IPS DF 4.7 (cell line): ENCODE data around the gene PDE1A.

Experiments
- DNase-seq: peaks from one replicate; pipeline ENCODE4 v3.0.0-alpha.2; 2013; ENCODE audit warnings: low spot score; ENCODE audit errors: extremely low read depth

PDE1A gene

GRCh38 chr2:182426918-182427240 lies at the start of gene PDE1A:
Gene PDE1A (minus strand): TSS chr2:182427036.
- no peak for DNase-seq

GRCh38 chr2:182473635-182474034 lies 46.8 kb upstream of the PDE1A start:
- DNase-seq, result no peak

- no peak for DNase-seq
Observed at GRCh38 chr2:182463760-182464159, 36.9 kb upstream of the PDE1A start.

GRCh38 chr2:182456784-182457183 lies 29.9 kb upstream of the PDE1A start:
- DNase-seq, result no peak

GRCh38 chr2:182452456-182452990 lies 25.7 kb upstream of the PDE1A start:
- no peak for DNase-seq

- no peak for DNase-seq
Observed at GRCh38 chr2:182448371-182448770, 21.5 kb upstream of the PDE1A start.

- DNase-seq, result no peak
Observed at GRCh38 chr2:182447863-182448262, 21.0 kb upstream of the PDE1A start.

GRCh38 chr2:182447163-182447562 lies 20.3 kb upstream of the PDE1A start:
- no peak for DNase-seq

GRCh38 chr2:182446087-182446486 lies 19.3 kb upstream of the PDE1A start:
- no peak for DNase-seq

GRCh38 chr2:182445391-182445965 lies 18.6 kb upstream of the PDE1A start:
- no peak for DNase-seq

GRCh38 chr2:182444806-182445205 lies 18.0 kb upstream of the PDE1A start:
- DNase-seq, result no peak

- DNase-seq, result no peak
Observed at GRCh38 chr2:182444170-182444569, 17.3 kb upstream of the PDE1A start.

- no peak for DNase-seq
Observed at GRCh38 chr2:182436252-182436651, 9.4 kb upstream of the PDE1A start.

- no peak for DNase-seq
Observed at GRCh38 chr2:182435754-182436153, 8.9 kb upstream of the PDE1A start.

GRCh38 chr2:182432051-182432450 lies 5.2 kb upstream of the PDE1A start:
- no peak for DNase-seq

GRCh38 chr2:182428476-182428875 lies 1.6 kb upstream of the PDE1A start:
- DNase-seq, result no peak

GRCh38 chr2:182426082-182426917 lies 536 bp downstream of the PDE1A start:
- DNase-seq, result no peak

GRCh38 chr2:182422864-182423263 lies 4.0 kb downstream of the PDE1A start:
- no peak for DNase-seq

GRCh38 chr2:182420669-182421068 lies 6.2 kb downstream of the PDE1A start:
- no peak for DNase-seq

GRCh38 chr2:182416861-182417260 lies 10.0 kb downstream of the PDE1A start:
- DNase-seq, result no peak

GRCh38 chr2:182416191-182416590 lies 10.6 kb downstream of the PDE1A start:
- DNase-seq, result no peak

GRCh38 chr2:182415771-182416170 lies 11.1 kb downstream of the PDE1A start:
- no peak for DNase-seq

- no peak for DNase-seq
Observed at GRCh38 chr2:182412858-182413257, 14.0 kb downstream of the PDE1A start.
